Uterus (tissue), 4 donors: Measurements from ENCODE around the gene DOLK. TPM values are rescaled to one million over a fixed set of nuclear protein-coding genes. Genes with fewer than 3 reads are reported as not detected.

Experiments used
- DNase-seq, 2 donors: peaks; one replicate each; pipeline ENCODE4 v3.0.0-alpha.2; 2019 to 2020
- H3K27ac ChIP-seq, 2 donors: fragments of 200-600 bp; sonication (generic); 1 replicate in 1 of 2; 2 replicates in 1 of 2; pipeline ENCODE4 v1.5.1; 2016 to 2018
- H3K27me3 ChIP-seq, 2 donors: fragments of 200-600 bp; sonication (generic); one replicate each; pipeline ENCODE4 v1.5.1; 2018 to 2019; ENCODE audit warnings: control low read depth in 1 of 2
- H3K36me3 ChIP-seq, 2 donors: fragments of 200-600 bp; sonication (generic); one replicate each; pipeline ENCODE4 v1.5.1; 2019; ENCODE audit warnings: control low read depth in 1 of 2
- H3K4me1 ChIP-seq, 2 donors: fragments of 200-600 bp; sonication (generic); one replicate each; pipeline ENCODE4 v1.5.1; 2018 to 2019; ENCODE audit warnings: control low read depth in 1 of 2
- H3K4me3 ChIP-seq, 2 donors: fragments of 200-600 bp; sonication (generic); 1 replicate in 1 of 2; 2 replicates in 1 of 2; pipeline ENCODE4 v1.5.1; 2018 to 2019; ENCODE audit warnings: mild to moderate bottlenecking in 1 of 2
- H3K9me3 ChIP-seq, 2 donors: fragments of 200-600 bp; sonication (generic); one replicate each; pipeline ENCODE4 v1.5.1; 2019; ENCODE audit warnings: control low read depth in 1 of 2
- POLR2A ChIP-seq, 2 donors: fragments of 450-650 bp; IDR thresholded peaks; one replicate each; pipeline ENCODE4 v1.6.1; 2016; ENCODE audit warnings: antibody characterized with exemption in 2 of 2, mild to moderate bottlenecking in 1 of 2, moderate library complexity in 1 of 2
- intact Hi-C: fragments of 100-400 bp; cut with DNase I; formaldehyde crosslinking; loops from one replicate; pipeline ENCODE4 v1.15.1; 2023; ENCODE audit warnings: low total_unique reads
- total RNA-seq, 4 donors: library from RNA; depleted of rRNA in 3 of 4; stranded (reverse); fragments of >200 nt in 3 of 4; gene quantifications; one replicate each; pipeline versions ENCODE4 v1.1.0 to v1.2.4, GENCODE V29; 2014 to 2023
- TF ChIP-seq, protein P1 (sequence below), 4 experiments: fragments of 200-600 bp in 2 of 4; fragments of 450-650 bp in 2 of 4; sonication (generic) in 2 of 4; IDR thresholded peaks; one replicate each; pipeline ENCODE4 v1.5.1; 2016 to 2019; ENCODE audit warnings: antibody characterized with exemption in 4 of 4, mild to moderate bottlenecking in 2 of 4, moderate library complexity in 1 of 4
- donor health status: DM: yes; HTN: yes; CAD: no.

DOLK gene
- total RNA-seq, 4 donors from 2014 or later = 10.0 to 22.3 (median 13.6) TPM

GRCh38 chr9:128913048-128913900 lies 34.1 kb downstream of the DOLK start:
- Histone ChIP-seq H3K4me1 (peaks cover 0 to 54% of the 10 kb centered on the region in 2 donors), H3K4me3 (no peak overlapping the region), H3K9me3 (no peaks in the 10 kb centered on the region), H3K27me3 (no peaks in the 10 kb centered on the region), H3K36me3 (no peaks in the 10 kb centered on the region), H3K27ac (peak overlapping the region; percentile 58 to 81)
- DNase-seq = no peak
- intact Hi-C loops = no loop called here
- TF ChIP-seq, protein P1, sequence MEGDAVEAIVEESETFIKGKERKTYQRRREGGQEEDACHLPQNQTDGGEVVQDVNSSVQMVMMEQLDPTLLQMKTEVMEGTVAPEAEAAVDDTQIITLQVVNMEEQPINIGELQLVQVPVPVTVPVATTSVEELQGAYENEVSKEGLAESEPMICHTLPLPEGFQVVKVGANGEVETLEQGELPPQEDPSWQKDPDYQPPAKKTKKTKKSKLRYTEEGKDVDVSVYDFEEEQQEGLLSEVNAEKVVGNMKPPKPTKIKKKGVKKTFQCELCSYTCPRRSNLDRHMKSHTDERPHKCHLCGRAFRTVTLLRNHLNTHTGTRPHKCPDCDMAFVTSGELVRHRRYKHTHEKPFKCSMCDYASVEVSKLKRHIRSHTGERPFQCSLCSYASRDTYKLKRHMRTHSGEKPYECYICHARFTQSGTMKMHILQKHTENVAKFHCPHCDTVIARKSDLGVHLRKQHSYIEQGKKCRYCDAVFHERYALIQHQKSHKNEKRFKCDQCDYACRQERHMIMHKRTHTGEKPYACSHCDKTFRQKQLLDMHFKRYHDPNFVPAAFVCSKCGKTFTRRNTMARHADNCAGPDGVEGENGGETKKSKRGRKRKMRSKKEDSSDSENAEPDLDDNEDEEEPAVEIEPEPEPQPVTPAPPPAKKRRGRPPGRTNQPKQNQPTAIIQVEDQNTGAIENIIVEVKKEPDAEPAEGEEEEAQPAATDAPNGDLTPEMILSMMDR (IDR thresholded peaks at IDR 0.05) = no peak
- no peak for TF ChIP-seq POLR2A (IDR thresholded peaks at IDR 0.05)

DNA sequence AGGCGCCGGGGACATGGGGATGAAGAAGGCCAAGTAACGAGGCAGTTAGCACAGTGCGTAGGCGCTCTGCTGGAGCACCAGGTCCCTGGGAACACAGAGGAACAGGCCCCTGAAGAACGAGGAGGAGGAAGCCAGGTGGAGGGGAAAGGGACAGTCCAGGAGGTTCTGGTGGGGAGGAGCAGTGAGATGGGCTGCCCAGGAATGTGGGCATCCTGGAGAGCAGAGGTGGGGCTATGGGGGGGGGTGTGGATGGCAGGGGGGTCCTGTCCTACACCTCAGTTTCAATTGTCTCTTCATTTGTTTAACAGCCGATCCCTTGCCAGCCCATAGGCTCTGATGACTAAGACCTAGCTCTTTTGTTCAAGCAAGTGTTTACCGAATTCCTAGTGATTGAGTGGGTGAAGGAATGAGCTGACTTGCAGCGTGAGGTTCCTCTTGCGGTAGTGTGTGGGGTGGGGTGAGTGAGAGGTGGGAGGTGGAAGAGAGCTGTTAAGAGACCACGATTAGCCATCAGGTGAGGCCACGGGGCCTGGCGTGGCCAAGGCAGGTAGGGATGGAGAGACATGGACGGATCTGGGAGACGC lies 35.0 kb downstream of the DOLK start:
- H3K4me1 ChIP-seq = peaks cover 0 to 54% of the 10 kb centered on the region in 2 donors
- no peak for DNase-seq
- H3K36me3 ChIP-seq = no peaks in the 10 kb centered on the region
- no peaks in the 10 kb centered on the region for H3K9me3 ChIP-seq
- peak overlapping the region; percentile 58 to 81 for H3K27ac ChIP-seq
- no peak overlapping the region for H3K4me3 ChIP-seq
- intact Hi-C loops = no loop called here
- no peaks in the 10 kb centered on the region for H3K27me3 ChIP-seq
- TF ChIP-seq POLR2A (IDR thresholded peaks at IDR 0.05) = no peak
- TF ChIP-seq, protein P1 (IDR thresholded peaks at IDR 0.05) = no peak

DNA sequence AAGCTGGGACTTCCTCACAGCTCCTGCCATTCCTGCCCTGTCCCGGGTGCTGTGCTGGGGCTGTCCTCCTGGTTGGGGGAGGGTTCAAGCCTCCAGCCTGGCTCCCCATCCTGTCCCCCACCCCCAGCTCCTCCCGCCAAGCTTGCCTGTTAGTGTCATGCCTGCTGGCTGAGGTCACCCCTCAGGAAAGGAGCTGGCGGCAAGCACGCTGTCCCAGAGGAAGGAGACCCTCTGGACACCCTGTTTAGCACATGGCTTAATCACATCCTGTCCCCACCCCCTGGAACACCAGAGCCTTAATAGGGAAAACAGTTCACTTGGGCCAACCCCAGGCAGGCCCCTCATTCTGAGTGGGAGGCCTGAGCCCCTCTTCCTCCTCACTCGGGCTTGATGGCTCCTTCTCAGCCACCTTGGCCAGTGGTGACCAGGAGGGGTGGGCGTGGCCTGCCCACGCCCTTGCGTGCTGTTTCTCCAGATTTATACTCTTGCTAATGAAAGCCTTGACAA lies 35.8 kb downstream of the DOLK start:
- no peaks in the 10 kb centered on the region for H3K9me3 ChIP-seq
- peak in 1 of 2 donors; percentile 64 for DNase-seq
- peaks cover 0 to 52% of the 10 kb centered on the region in 2 donors for H3K4me1 ChIP-seq
- intact Hi-C loops = no loop called here
- TF ChIP-seq POLR2A (IDR thresholded peaks at IDR 0.05) = no peak
- TF ChIP-seq, protein P1 (IDR thresholded peaks at IDR 0.05) = no peak
- H3K27ac ChIP-seq = peak overlapping the region; percentile 58 to 81
- no peak overlapping the region for H3K4me3 ChIP-seq
- H3K27me3 ChIP-seq = no peaks in the 10 kb centered on the region
- H3K36me3 ChIP-seq = no peaks in the 10 kb centered on the region

DNA sequence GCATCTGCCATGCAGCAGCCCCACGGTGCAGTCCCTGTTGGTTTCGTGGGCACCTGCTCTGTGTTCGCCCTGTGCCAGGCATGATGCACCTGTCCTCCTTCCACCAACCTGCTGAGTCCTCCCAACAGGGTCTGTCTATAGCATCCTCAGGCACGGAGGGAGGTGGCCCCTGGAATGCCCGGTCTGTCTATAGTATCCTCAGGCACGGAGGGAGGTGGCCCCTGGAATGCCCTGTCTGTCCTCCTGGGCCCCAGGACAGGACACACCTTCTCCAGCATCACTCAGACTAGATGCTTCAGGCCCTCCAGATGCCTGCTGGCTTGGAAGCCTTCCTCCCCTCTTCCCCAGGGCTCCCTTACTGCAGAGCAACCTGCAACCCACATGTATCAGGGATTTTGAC lies 36.5 kb downstream of the DOLK start:
- no peak for DNase-seq
- Histone ChIP-seq H3K4me1 (peaks cover 0 to 45% of the 10 kb centered on the region in 2 donors), H3K27me3 (no peaks in the 10 kb centered on the region), H3K4me3 (no peak overlapping the region), H3K9me3 (no peaks in the 10 kb centered on the region), H3K36me3 (no peaks in the 10 kb centered on the region), H3K27ac (peak overlapping the region; percentile 58 to 81)
- TF ChIP-seq, protein P1 (IDR thresholded peaks at IDR 0.05) = no peak
- TF ChIP-seq POLR2A (IDR thresholded peaks at IDR 0.05) = no peak
- intact Hi-C loops = no loop called here

- no peaks in the 10 kb centered on the region for H3K36me3 ChIP-seq
- H3K4me3 ChIP-seq = no peak overlapping the region
- peaks cover 0 to 42% of the 10 kb centered on the region in 2 donors for H3K4me1 ChIP-seq
- intact Hi-C loops = no loop called here
- TF ChIP-seq POLR2A (IDR thresholded peaks at IDR 0.05) = no peak
- TF ChIP-seq, protein P1 (IDR thresholded peaks at IDR 0.05) = no peak
- peak overlapping the region in 1 of 2 donors; percentile 81 for H3K27ac ChIP-seq
- no peak for DNase-seq
- H3K9me3 ChIP-seq = no peaks in the 10 kb centered on the region
- H3K27me3 ChIP-seq = no peaks in the 10 kb centered on the region
These were observed 37.5 kb downstream of the DOLK start for GRCh38 chr9:128909859-128910258.
